ENCODE data around the gene SYT6.

DNA sequence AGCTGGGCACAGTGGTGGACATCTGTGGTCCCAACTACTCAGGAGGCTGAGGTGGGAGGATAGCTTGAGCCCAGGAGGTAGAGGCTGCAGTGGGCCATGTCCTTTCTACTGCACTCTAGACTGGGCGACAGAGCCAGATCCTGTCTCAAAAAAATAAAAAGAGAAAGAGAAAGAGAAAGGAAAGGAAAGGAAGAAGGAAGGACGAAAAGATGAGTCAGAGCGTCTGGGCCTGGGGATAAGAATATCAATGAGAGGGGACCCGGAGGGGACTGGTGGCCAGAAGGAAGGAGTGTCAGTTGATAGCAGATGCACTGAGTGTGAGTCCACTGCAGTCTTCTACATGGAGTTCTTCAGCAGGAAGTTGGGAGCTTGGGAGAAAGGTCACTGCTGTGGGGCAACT lies 75.6 kb downstream of the SYT6 start:
- TF ChIP-seq, protein P1, sequence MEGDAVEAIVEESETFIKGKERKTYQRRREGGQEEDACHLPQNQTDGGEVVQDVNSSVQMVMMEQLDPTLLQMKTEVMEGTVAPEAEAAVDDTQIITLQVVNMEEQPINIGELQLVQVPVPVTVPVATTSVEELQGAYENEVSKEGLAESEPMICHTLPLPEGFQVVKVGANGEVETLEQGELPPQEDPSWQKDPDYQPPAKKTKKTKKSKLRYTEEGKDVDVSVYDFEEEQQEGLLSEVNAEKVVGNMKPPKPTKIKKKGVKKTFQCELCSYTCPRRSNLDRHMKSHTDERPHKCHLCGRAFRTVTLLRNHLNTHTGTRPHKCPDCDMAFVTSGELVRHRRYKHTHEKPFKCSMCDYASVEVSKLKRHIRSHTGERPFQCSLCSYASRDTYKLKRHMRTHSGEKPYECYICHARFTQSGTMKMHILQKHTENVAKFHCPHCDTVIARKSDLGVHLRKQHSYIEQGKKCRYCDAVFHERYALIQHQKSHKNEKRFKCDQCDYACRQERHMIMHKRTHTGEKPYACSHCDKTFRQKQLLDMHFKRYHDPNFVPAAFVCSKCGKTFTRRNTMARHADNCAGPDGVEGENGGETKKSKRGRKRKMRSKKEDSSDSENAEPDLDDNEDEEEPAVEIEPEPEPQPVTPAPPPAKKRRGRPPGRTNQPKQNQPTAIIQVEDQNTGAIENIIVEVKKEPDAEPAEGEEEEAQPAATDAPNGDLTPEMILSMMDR (conservative IDR thresholded peaks at IDR 0.05; ENCODE audit: low read length), result no peak
- TF ChIP-seq EZH2phosphoT487 (IDR thresholded peaks at IDR 0.05; ENCODE audit: borderline replicate concordance, low read depth, low read length), result no peak

Data from OCI-LY7 (cell line).